K562 (cell line): ENCODE results near the gene PPT1. TPM values are rescaled to one million over a fixed set of nuclear protein-coding genes. Genes with fewer than 3 reads are reported as not detected.

Experiments used
- ATAC-seq: fragments of 200-7000 bp; cut with Tn5 transposase; 3 replicates; pipeline ENCODE4 v1.9.1; 2020; ENCODE audit warnings: moderate library complexity
- BruUV-seq: library from RNA; stranded (reverse); fragments of 400-500 nt; replicated peaks from 2 replicates; lab custom pipeline; 2021; lab: Mats Ljungman, UMichigan
- CTCF ChIA-PET: fragments of 300-600 bp; formaldehyde crosslinking; extraction: SDS; loops from one replicate; lab custom pipeline; 2021; ENCODE audit warnings: low intra/inter-chr PET ratio; lab: Yijun Ruan, JAX
- POLR2A ChIA-PET: fragments of 300-600, 350-650 bp; sonication (Branson Sonifier 250); formaldehyde crosslinking; extraction: SDS; loops from one replicate; lab custom pipeline; 2021; ENCODE audit warnings: antibody characterized with exemption, inconsistent platforms; lab: Yijun Ruan, JAX
- DNase-seq, 4 experiments: peaks; one replicate each; pipeline versions ENCODE4 v3.0.0 to v3.0.0-alpha.2; 2011 to 2018; ENCODE audit warnings: low spot score in 3 of 4, mixed read lengths in 3 of 4; ENCODE audit errors: extremely low read depth in 1 of 4
- FAIRE-seq: peaks from 2 replicates; lab custom pipeline; 2011; peaks lifted over from hg19 to GRCh38; lab: Jason Lieb, UNC
- H2AFZ ChIP-seq: 2 replicates; pipeline ENCODE4 v1.6.0; 2011; ENCODE audit warnings: low read depth, low read length, control low read depth, inconsistent platforms
- H3K27ac ChIP-seq: fragments of 200-600 bp; 3 replicates; pipeline ENCODE4 v1.8.0; 2011; ENCODE audit warnings: low read depth, mild to moderate bottlenecking, control low read depth, inconsistent platforms, low read length, moderate library complexity, mixed read lengths; ENCODE audit errors: extremely low read depth
- H3K27me3 ChIP-seq, 2 experiments: fragments of 300-600 bp in 1 of 2; 2 replicates in 1 of 2; 3 replicates in 1 of 2; pipeline versions ENCODE4 v1.6.0 to v1.8.0; 2011; ENCODE audit warnings: inconsistent platforms in 2 of 2, low read length in 2 of 2, mild to moderate bottlenecking in 1 of 2, mixed read lengths in 1 of 2, moderate library complexity in 1 of 2; ENCODE audit not compliant: control insufficient read depth in 2 of 2, insufficient read depth in 2 of 2
- H3K36me3 ChIP-seq: fragments of 300-600 bp; 3 replicates; pipeline ENCODE4 v1.8.0; 2011; ENCODE audit warnings: mild to moderate bottlenecking, low read length, inconsistent platforms; ENCODE audit not compliant: control insufficient read depth, insufficient read depth
- H3K4me1 ChIP-seq, 2 experiments: fragments of 200-600 bp in 1 of 2; replicated peaks in 1 of 2; 2 replicates in 1 of 2; 3 replicates in 1 of 2; pipeline versions ENCODE4 v1.5.1 to v1.8.0; 2011; ENCODE audit warnings: inconsistent platforms in 2 of 2, low read length in 2 of 2, mild to moderate bottlenecking in 1 of 2, mixed read lengths in 1 of 2, moderate library complexity in 1 of 2; ENCODE audit not compliant: control insufficient read depth in 2 of 2, insufficient read depth in 2 of 2
- H3K4me2 ChIP-seq: 2 replicates; pipeline ENCODE4 v1.6.1; 2011; ENCODE audit warnings: low read length, control low read depth, inconsistent platforms, mixed read lengths; ENCODE audit not compliant: insufficient read depth
- H3K4me3 ChIP-seq: fragments of 200-600 bp; sonication (generic), shearing (Covaris generic); 2 replicates; pipeline ENCODE4 v1.5.1; 2016; ENCODE audit warnings: control low read depth, inconsistent platforms
- H3K79me2 ChIP-seq: fragments of 200-600 bp; 3 replicates; pipeline ENCODE4 v1.8.0; 2011; ENCODE audit warnings: low read length, inconsistent platforms; ENCODE audit not compliant: control insufficient read depth, insufficient read depth
- H3K9ac ChIP-seq, 2 experiments: 2 replicates each; pipeline versions ENCODE4 v1.6.0 to v1.6.1; 2011; ENCODE audit warnings: low read depth in 2 of 2, low read length in 2 of 2, control low read depth in 1 of 2, inconsistent platforms in 1 of 2, mild to moderate bottlenecking in 1 of 2, mixed read lengths in 1 of 2; ENCODE audit not compliant: insufficient read depth in 1 of 2
- H3K9me1 ChIP-seq: one replicate; pipeline ENCODE4 v1.6.0; 2011; ENCODE audit warnings: inconsistent platforms, mild to moderate bottlenecking, low read length, moderate library complexity; ENCODE audit not compliant: control insufficient read depth, insufficient read depth
- H3K9me3 ChIP-seq: replicated peaks from 2 replicates; pipeline ENCODE4 v1.5.1; 2011; ENCODE audit warnings: low read depth, low read length, inconsistent platforms; ENCODE audit not compliant: control insufficient read depth, insufficient read depth
- H4K20me1 ChIP-seq: replicated peaks from 2 replicates; pipeline ENCODE4 v1.6.1; 2011; ENCODE audit warnings: low read length, inconsistent platforms, mixed read lengths; ENCODE audit not compliant: control insufficient read depth, insufficient read depth
- ELF2 ChIP-seq: fragments of 250-450 bp; sonication (Bioruptor Pico); IDR thresholded peaks from 2 replicates; pipeline ENCODE4 v1.5.0; 2021; ENCODE audit warnings: mild to moderate bottlenecking
- KDM1A ChIP-seq, 2 experiments: fragments of 450-650 bp; IDR thresholded peaks; 2 replicates each; pipeline ENCODE4 v1.6.1; 2016; ENCODE audit warnings: mild to moderate bottlenecking in 2 of 2
- NELFE ChIP-seq: IDR thresholded peaks from 2 replicates; pipeline ENCODE4 v1.6.1; 2011; ENCODE audit warnings: mild to moderate bottlenecking; ENCODE audit not compliant: insufficient read depth, insufficient read length
- NRF1 ChIP-seq, 2 experiments: fragments of 450-650 bp; IDR thresholded peaks in 1 of 2; conservative IDR thresholded peaks in 1 of 2; 2 replicates each; pipeline ENCODE4 v1.6.1; 2014; ENCODE audit warnings: mild to moderate bottlenecking in 2 of 2
- PHB2 ChIP-seq: fragments of 450-650 bp; IDR thresholded peaks from 2 replicates; pipeline ENCODE4 v1.6.1; 2017; ENCODE audit warnings: low read depth
- SMARCA4 ChIP-seq: fragments of 450-650 bp; IDR thresholded peaks from 2 replicates; pipeline ENCODE4 v1.6.1; 2016
- SUPT5H ChIP-seq: fragments of 450-650 bp; IDR thresholded peaks from 2 replicates; pipeline ENCODE4 v1.6.1; 2016
- ZNF551 ChIP-seq: fragments of 250-450 bp; sonication (Bioruptor Pico); IDR thresholded peaks from 2 replicates; pipeline ENCODE4 v1.5.0; 2021; ENCODE audit warnings: mild to moderate bottlenecking, moderate library complexity
- in situ Hi-C: fragments of 300-500 bp; cut with MboI; formaldehyde crosslinking; loops from 4 replicates; pipeline ENCODE4 v1.15.0; 2018; ENCODE audit warnings: inconsistent platforms, mixed read lengths
- intact Hi-C: fragments of 100-400 bp; cut with micrococcal nuclease; formaldehyde crosslinking; loops from 2 replicates; pipeline ENCODE4 v1.14.2; 2022
- polyA plus RNA-seq, 8 experiments: library from polyadenylated mRNA; depleted of rRNA in 4 of 8; stranded (reverse) in 5 of 8; unstranded in 3 of 8; fragments of >200 nt; fragmentation: Nextera tagmentation in 2 of 8; fragmentation: Illumina TruSeq in 1 of 8; extraction: Ambion mirVana in 2 of 8; extraction: Trizol in 1 of 8; gene quantifications; 2 replicates each; pipeline versions ENCODE4 v1.2.1 to v1.2.3, GENCODE V29; 2011 to 2014; ENCODE audit warnings: inconsistent platforms in 1 of 8, missing spikeins in 1 of 8
- total RNA-seq, 7 experiments: library from RNA; depleted of rRNA in 6 of 7; stranded (reverse); fragments of >200 nt in 6 of 7; fragmentation: Illumina TruSeq in 2 of 7; extraction: Trizol in 2 of 7; gene quantifications; 2 replicates each; pipeline versions ENCODE4 v1.2.1 to v1.2.3, GENCODE V29; 2011 to 2021; ENCODE audit warnings: low replicate concordance in 1 of 7
- TF ChIP-seq, protein P1 (sequence below), 2 experiments: fragments of 450-650 bp; IDR thresholded peaks; 2 replicates each; pipeline ENCODE4 v1.6.1; 2018; ENCODE audit warnings: mild to moderate bottlenecking in 2 of 2, low read depth in 1 of 2; ENCODE audit not compliant: partially characterized antibody in 2 of 2
- TF ChIP-seq, protein P2 (sequence below): IDR thresholded peaks from 2 replicates; pipeline ENCODE4 v1.6.1; 2012; ENCODE audit warnings: low read depth, low read length, improper control_type of control experiment, borderline replicate concordance
- TF ChIP-seq, protein P3 (sequence below): fragments of 250-450 bp; sonication (Bioruptor Pico); IDR thresholded peaks from 2 replicates; pipeline ENCODE4 v1.4.0; 2020; ENCODE audit warnings: mild to moderate bottlenecking, moderate library complexity, borderline replicate concordance

Gene PPT1
- total and polyA plus RNA-seq, 9 of the 15 experiments (the other 6 are each of a cell fraction or from before 2014, with no cell fraction given), result 72.2 to 285 (median 143) TPM

DNA sequence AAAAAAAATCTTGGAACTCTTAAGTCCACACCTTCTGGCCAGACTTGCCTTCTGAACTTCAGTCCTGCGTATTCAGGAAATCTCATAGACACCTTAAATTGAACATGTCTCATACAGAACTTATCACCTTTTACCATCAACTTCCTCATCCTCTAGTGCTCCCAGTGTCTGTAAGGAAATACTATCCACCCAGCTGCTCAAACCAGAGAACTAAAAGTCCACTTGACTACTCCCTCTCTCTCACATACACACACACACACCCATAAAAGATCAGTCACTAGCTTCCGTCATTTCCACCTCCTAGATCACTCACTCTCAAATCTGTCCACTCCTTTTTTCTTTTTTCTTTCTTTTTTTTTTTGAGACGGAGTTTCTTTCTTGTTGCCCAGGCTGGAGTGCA is 67.4 kb downstream of the PPT1 start (continued):
- no peak for TF ChIP-seq ZNF551
- no peak for TF ChIP-seq PHB2
- TF ChIP-seq, protein P1, sequence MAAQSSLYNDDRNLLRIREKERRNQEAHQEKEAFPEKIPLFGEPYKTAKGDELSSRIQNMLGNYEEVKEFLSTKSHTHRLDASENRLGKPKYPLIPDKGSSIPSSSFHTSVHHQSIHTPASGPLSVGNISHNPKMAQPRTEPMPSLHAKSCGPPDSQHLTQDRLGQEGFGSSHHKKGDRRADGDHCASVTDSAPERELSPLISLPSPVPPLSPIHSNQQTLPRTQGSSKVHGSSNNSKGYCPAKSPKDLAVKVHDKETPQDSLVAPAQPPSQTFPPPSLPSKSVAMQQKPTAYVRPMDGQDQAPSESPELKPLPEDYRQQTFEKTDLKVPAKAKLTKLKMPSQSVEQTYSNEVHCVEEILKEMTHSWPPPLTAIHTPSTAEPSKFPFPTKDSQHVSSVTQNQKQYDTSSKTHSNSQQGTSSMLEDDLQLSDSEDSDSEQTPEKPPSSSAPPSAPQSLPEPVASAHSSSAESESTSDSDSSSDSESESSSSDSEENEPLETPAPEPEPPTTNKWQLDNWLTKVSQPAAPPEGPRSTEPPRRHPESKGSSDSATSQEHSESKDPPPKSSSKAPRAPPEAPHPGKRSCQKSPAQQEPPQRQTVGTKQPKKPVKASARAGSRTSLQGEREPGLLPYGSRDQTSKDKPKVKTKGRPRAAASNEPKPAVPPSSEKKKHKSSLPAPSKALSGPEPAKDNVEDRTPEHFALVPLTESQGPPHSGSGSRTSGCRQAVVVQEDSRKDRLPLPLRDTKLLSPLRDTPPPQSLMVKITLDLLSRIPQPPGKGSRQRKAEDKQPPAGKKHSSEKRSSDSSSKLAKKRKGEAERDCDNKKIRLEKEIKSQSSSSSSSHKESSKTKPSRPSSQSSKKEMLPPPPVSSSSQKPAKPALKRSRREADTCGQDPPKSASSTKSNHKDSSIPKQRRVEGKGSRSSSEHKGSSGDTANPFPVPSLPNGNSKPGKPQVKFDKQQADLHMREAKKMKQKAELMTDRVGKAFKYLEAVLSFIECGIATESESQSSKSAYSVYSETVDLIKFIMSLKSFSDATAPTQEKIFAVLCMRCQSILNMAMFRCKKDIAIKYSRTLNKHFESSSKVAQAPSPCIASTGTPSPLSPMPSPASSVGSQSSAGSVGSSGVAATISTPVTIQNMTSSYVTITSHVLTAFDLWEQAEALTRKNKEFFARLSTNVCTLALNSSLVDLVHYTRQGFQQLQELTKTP (IDR thresholded peaks at IDR 0.05; ENCODE audit: low read depth in 1 of 2, partially characterized antibody in 2 of 2), result peak in 1 of 2 experiments; percentile 54
- no peak for TF ChIP-seq KDM1A (IDR thresholded peaks at IDR 0.05)
- peak; percentile 69 for TF ChIP-seq SMARCA4
- no peak for TF ChIP-seq NELFE
- TF ChIP-seq NRF1 (conservative IDR thresholded peaks at IDR 0.05 in 1 of 2, IDR thresholded peaks at IDR 0.05 in 1 of 2), result 0 out of 4 replicates have a peak, but pooled peaks of 1 of the 2 experiments have one; percentile 10
- 0 out of 2 replicates have a peak, but pooled peaks have one; percentile 23 for TF ChIP-seq ELF2

DNA sequence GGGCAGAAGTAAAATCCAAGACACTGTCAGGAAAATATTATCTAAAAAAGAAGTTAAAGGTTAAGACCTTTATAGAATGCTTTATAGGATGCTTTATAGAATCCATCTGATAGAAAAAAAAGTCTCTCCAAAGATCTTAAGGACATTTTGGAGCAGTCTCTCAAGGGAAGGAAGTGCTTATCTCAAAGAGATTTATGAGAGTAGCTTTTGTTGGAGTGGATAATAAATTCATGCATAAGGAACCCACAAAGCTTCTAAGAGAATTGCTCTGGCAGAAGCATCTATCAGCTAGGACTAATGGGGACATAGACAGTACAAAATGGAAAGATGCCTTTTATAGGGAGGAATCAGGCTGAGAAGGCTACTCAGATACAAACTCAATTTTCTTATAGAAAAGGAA is 69.4 kb downstream of the PPT1 start:
- FAIRE-seq (no peak), ATAC-seq (no peak), DNase-seq (no peak)
- no peaks in the 10 kb centered on the region for H3K79me2 ChIP-seq
- peaks cover 0 to 18% of the 10 kb centered on the region in 2 experiments; a peak in 3 of 5 replicates for H3K4me1 ChIP-seq
- no peak overlapping the region for H3K4me2 ChIP-seq
- peaks cover 10% of the 10 kb centered on the region; the same call in 1 of the 2 replicates for H3K9me3 ChIP-seq
- POLR2A ChIA-PET, result interaction anchor here (0.6 to 3.9 kb wide), 5 partner anchors 10 to 71 kb away, joined by 3 to 27 read pairs (median 3); partner anchors contain the start of gene CAP1
- no peaks in the 10 kb centered on the region for H3K9me1 ChIP-seq
- H3K27me3 ChIP-seq, result no peaks in the 10 kb centered on the region; a peak in 1 of 5 replicates
- intact Hi-C loops (loop anchor here (5.0 kb wide), 1 partner anchor 40 kb away; no protein-coding TSS in a partner anchor), in situ Hi-C loops (no loop called here)
- BruUV-seq, result no TSS peak
- no peak overlapping the region for H3K27ac ChIP-seq
- no peaks in the 10 kb centered on the region for H4K20me1 ChIP-seq
- CTCF ChIA-PET, result no interaction called here
- no peak overlapping the region for H3K4me3 ChIP-seq
- H3K36me3 ChIP-seq, result no peaks in the 10 kb centered on the region
- no peak overlapping the region for H2AFZ ChIP-seq
- H3K9ac ChIP-seq, result no peak overlapping the region
- no peak for TF ChIP-seq SUPT5H
- TF ChIP-seq, protein P2, sequence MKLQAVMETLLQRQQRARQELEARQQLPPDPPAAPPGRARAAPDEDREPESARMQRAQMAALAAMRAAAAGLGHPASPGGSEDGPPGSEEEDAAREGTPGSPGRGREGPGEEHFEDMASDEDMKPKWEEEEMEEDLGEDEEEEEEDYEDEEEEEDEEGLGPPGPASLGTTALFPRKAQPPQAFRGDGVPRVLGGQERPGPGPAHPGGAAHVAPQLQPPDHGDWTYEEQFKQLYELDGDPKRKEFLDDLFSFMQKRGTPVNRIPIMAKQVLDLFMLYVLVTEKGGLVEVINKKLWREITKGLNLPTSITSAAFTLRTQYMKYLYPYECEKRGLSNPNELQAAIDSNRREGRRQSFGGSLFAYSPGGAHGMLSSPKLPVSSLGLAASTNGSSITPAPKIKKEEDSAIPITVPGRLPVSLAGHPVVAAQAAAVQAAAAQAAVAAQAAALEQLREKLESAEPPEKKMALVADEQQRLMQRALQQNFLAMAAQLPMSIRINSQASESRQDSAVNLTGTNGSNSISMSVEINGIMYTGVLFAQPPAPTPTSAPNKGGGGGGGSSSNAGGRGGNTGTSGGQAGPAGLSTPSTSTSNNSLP, result 0 out of 2 replicates have a peak, but pooled peaks have one; percentile 17
- TF ChIP-seq, protein P3, sequence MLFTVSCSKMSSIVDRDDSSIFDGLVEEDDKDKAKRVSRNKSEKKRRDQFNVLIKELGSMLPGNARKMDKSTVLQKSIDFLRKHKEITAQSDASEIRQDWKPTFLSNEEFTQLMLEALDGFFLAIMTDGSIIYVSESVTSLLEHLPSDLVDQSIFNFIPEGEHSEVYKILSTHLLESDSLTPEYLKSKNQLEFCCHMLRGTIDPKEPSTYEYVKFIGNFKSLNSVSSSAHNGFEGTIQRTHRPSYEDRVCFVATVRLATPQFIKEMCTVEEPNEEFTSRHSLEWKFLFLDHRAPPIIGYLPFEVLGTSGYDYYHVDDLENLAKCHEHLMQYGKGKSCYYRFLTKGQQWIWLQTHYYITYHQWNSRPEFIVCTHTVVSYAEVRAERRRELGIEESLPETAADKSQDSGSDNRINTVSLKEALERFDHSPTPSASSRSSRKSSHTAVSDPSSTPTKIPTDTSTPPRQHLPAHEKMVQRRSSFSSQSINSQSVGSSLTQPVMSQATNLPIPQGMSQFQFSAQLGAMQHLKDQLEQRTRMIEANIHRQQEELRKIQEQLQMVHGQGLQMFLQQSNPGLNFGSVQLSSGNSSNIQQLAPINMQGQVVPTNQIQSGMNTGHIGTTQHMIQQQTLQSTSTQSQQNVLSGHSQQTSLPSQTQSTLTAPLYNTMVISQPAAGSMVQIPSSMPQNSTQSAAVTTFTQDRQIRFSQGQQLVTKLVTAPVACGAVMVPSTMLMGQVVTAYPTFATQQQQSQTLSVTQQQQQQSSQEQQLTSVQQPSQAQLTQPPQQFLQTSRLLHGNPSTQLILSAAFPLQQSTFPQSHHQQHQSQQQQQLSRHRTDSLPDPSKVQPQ (CRISPR knock-in tag), result no peak
